Fibroblast of lung (primary cell): Measurements from ENCODE around the gene PICALM. TPM values are rescaled to one million over a fixed set of nuclear protein-coding genes. Genes with fewer than 3 reads are reported as not detected.
A peak's percentile ranks its signal among the peaks of the same experiment; 100 is the strongest.

Experiments
- DNase-seq, 2 donors: peaks; one replicate each; pipeline versions ENCODE4 v3.0.0 to v3.0.0-alpha.2; 2010; ENCODE audit warnings: low read depth in 2 of 2
- H2AFZ ChIP-seq: 2 replicates; pipeline ENCODE4 v1.5.1; 2012; ENCODE audit warnings: low read length, control low read depth, inconsistent platforms
- H3K27ac ChIP-seq: 2 replicates; pipeline ENCODE4 v1.5.1; 2011; ENCODE audit warnings: low read length, control low read depth; ENCODE audit not compliant: insufficient read depth
- H3K27me3 ChIP-seq: 2 replicates; pipeline ENCODE4 v1.5.1; 2011; ENCODE audit warnings: mild to moderate bottlenecking, low read length; ENCODE audit not compliant: control insufficient read depth, insufficient read depth
- H3K36me3 ChIP-seq: 2 replicates; pipeline ENCODE4 v1.5.1; 2011; ENCODE audit warnings: low read length; ENCODE audit not compliant: control insufficient read depth, insufficient read depth
- H3K4me1 ChIP-seq: 2 replicates; pipeline ENCODE4 v1.5.1; 2011; ENCODE audit warnings: low read length; ENCODE audit not compliant: control insufficient read depth, insufficient read depth; ENCODE audit errors: extremely low read depth
- H3K4me2 ChIP-seq: 2 replicates; pipeline ENCODE4 v1.5.1; 2011; ENCODE audit warnings: low read length, control low read depth; ENCODE audit not compliant: insufficient read depth; ENCODE audit errors: extremely low read depth
- H3K4me3 ChIP-seq, 4 experiments: fragments of 200-600 bp in 1 of 4; sonication (generic) in 1 of 4; replicated peaks in 1 of 4; 2 replicates each; pipeline ENCODE4 v1.5.1; 2011 to 2016; ENCODE audit warnings: low read length in 4 of 4, low read depth in 3 of 4, mild to moderate bottlenecking in 3 of 4, control low read depth in 2 of 4, inconsistent platforms in 1 of 4, mixed read lengths in 1 of 4; ENCODE audit not compliant: insufficient read depth in 1 of 4; ENCODE audit errors: control extremely low read depth in 1 of 4
- H3K79me2 ChIP-seq: 2 replicates; pipeline ENCODE4 v1.5.1; 2012; ENCODE audit warnings: mild to moderate bottlenecking, low read length, inconsistent platforms; ENCODE audit not compliant: control insufficient read depth, insufficient read depth
- H3K9ac ChIP-seq: 2 replicates; pipeline ENCODE4 v1.5.1; 2011; ENCODE audit warnings: mild to moderate bottlenecking, low read length, control low read depth; ENCODE audit not compliant: insufficient read depth
- H3K9me3 ChIP-seq: 2 replicates; pipeline ENCODE4 v1.5.1; 2012; ENCODE audit warnings: low read depth, low read length; ENCODE audit not compliant: control insufficient read depth, insufficient read depth
- H4K20me1 ChIP-seq: 2 replicates; pipeline ENCODE4 v1.5.1; 2011; ENCODE audit warnings: low read length; ENCODE audit not compliant: control insufficient read depth, insufficient read depth; ENCODE audit errors: extremely low read depth
- EZH2 ChIP-seq: IDR thresholded peaks from 2 replicates; pipeline ENCODE4 v1.5.1; 2012; ENCODE audit warnings: low read length, control low read depth, mild to moderate bottlenecking; ENCODE audit errors: missing control alignments
- polyA plus RNA-seq, 2 donors: library from polyadenylated mRNA; depleted of rRNA in 1 of 2; stranded (reverse) in 1 of 2; unstranded in 1 of 2; fragments of >200 nt; gene quantifications; 2 replicates each; pipeline ENCODE4 v1.2.1, GENCODE V29; 2011 to 2012; ENCODE audit warnings: missing spikeins in 1 of 2
- total RNA-seq: library from RNA; depleted of rRNA; stranded (reverse); fragments of >200 nt; gene quantifications from 2 replicates; pipeline ENCODE4 v1.2.1, GENCODE V29; 2014
- TF ChIP-seq, protein P1 (sequence below), 2 donors: IDR thresholded peaks in 1 of 2; conservative IDR thresholded peaks in 1 of 2; 1 replicate in 1 of 2; 2 replicates in 1 of 2; pipeline ENCODE4 v1.5.1; 2011 to 2012; ENCODE audit warnings: low read length in 2 of 2, control low read depth in 1 of 2, inconsistent platforms in 1 of 2, low read depth in 1 of 2, mild to moderate bottlenecking in 1 of 2

The PICALM gene
- total and polyA plus RNA-seq, 2 donors (not counting 1 experiment from before 2014, with no cell fraction given), result 291 to 322 TPM

DNA sequence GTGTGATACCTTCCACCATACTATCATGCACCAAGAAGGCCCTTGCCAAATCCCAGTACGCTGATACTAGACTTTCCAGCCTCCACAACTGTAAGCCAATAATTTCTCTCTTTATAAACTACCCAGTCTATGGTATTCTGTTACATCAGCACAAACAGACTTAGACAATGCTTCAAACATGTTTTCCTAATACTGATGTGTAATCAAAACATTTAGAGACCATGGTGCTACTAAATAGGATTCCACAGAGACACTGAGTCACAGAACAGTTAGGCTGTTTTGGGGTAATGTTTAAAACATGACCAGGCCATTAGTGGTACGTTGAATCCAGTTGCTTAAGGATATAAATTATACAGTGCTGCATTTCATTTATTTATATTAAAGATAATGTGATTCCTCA lies 103.7 kb downstream of the PICALM start:
- peak; percentile 43 to 50 for DNase-seq
- peaks cover 14% of the 10 kb centered on the region for H3K79me2 ChIP-seq
- peaks cover 3% of the 10 kb centered on the region for H3K36me3 ChIP-seq

DNA sequence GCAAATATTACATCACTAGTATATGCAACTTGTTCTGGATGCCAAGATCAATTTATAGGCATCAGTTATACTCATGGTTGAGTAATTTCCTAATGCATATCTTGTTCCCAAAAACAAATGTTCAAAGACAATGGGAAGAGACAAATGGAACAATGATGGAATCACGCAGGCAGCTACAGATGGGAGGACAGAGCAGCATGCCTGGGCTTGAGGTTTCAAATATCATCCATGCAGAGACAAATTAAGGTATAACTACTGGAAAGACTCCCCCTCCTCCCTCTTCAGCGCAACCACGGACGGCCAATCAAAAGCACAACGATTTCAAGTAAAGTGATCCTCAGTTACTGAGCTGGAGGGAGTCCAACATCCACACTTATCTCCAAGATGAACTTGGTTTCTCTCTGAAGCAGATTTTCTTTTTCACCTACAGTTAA lies 106.9 kb downstream of the PICALM start:
- H2AFZ ChIP-seq, result no peak overlapping the region
- H3K4me1 ChIP-seq, result no peaks in the 10 kb centered on the region
- H3K36me3 ChIP-seq, result peaks cover 5% of the 10 kb centered on the region
- H3K9me3 ChIP-seq, result no peaks in the 10 kb centered on the region
- H3K79me2 ChIP-seq, result peaks cover 5% of the 10 kb centered on the region
- TF ChIP-seq, protein P1, sequence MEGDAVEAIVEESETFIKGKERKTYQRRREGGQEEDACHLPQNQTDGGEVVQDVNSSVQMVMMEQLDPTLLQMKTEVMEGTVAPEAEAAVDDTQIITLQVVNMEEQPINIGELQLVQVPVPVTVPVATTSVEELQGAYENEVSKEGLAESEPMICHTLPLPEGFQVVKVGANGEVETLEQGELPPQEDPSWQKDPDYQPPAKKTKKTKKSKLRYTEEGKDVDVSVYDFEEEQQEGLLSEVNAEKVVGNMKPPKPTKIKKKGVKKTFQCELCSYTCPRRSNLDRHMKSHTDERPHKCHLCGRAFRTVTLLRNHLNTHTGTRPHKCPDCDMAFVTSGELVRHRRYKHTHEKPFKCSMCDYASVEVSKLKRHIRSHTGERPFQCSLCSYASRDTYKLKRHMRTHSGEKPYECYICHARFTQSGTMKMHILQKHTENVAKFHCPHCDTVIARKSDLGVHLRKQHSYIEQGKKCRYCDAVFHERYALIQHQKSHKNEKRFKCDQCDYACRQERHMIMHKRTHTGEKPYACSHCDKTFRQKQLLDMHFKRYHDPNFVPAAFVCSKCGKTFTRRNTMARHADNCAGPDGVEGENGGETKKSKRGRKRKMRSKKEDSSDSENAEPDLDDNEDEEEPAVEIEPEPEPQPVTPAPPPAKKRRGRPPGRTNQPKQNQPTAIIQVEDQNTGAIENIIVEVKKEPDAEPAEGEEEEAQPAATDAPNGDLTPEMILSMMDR (conservative IDR thresholded peaks at IDR 0.05 in 1 of 2, IDR thresholded peaks at IDR 0.05 in 1 of 2; ENCODE audit: low read depth in 1 of 2, low read length in 2 of 2), result no peak
- no peak for TF ChIP-seq EZH2
- H3K27ac ChIP-seq, result no peak overlapping the region
- H4K20me1 ChIP-seq, result peaks cover 2% of the 10 kb centered on the region
- no peak overlapping the region for H3K4me3 ChIP-seq
- peak; percentile 40 to 82 for DNase-seq
- H3K4me2 ChIP-seq, result no peak overlapping the region
- H3K27me3 ChIP-seq, result no peaks in the 10 kb centered on the region
- no peak overlapping the region for H3K9ac ChIP-seq

More for the DNA sequence above, 103.7 kb downstream of the PICALM start:
- Histone ChIP-seq H3K4me3 (no peak overlapping the region), H3K27me3 (no peaks in the 10 kb centered on the region), H3K4me2 (no peak overlapping the region), H3K27ac (no peak overlapping the region), H4K20me1 (peaks cover 4% of the 10 kb centered on the region), H3K9ac (no peak overlapping the region), H3K4me1 (no peaks in the 10 kb centered on the region), H2AFZ (no peak overlapping the region), H3K9me3 (no peaks in the 10 kb centered on the region)
- TF ChIP-seq, protein P1 (conservative IDR thresholded peaks at IDR 0.05 in 1 of 2, IDR thresholded peaks at IDR 0.05 in 1 of 2; ENCODE audit: low read depth in 1 of 2, low read length in 2 of 2), result no peak
- no peak for TF ChIP-seq EZH2

DNA sequence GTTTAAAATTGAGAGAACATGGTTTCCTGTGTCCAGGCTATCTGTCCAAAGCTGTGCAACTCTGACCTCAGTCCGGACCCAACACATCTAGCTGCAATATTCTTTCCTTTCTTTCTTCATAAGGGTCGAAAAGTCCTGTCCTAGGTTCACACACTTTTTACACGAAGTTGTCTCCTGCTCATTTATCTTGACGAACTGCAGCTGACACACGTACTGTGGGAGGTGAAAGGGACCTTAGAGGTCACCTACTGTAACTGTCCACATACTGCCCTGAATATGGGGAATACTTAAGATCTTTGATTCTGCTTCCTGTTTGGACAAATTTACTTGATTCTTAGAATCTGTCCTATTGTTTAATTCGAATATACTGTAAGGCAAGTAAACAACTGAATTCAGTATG lies 107.8 kb downstream of the PICALM start:
- no peak overlapping the region for H3K27ac ChIP-seq
- H4K20me1 ChIP-seq, result peaks cover 2% of the 10 kb centered on the region
- no peak overlapping the region for H3K9ac ChIP-seq
- peaks cover 3% of the 10 kb centered on the region for H3K4me1 ChIP-seq
- TF ChIP-seq, protein P1 (conservative IDR thresholded peaks at IDR 0.05 in 1 of 2, IDR thresholded peaks at IDR 0.05 in 1 of 2; ENCODE audit: low read depth in 1 of 2, low read length in 2 of 2), result no peak
- TF ChIP-seq EZH2, result no peak
- no peak overlapping the region for H3K4me2 ChIP-seq
- H3K79me2 ChIP-seq, result peaks cover 4% of the 10 kb centered on the region
- H2AFZ ChIP-seq, result no peak overlapping the region
- no peak overlapping the region for H3K4me3 ChIP-seq
- H3K27me3 ChIP-seq, result no peaks in the 10 kb centered on the region
- no peak for DNase-seq
- peaks cover 7% of the 10 kb centered on the region for H3K36me3 ChIP-seq
- no peaks in the 10 kb centered on the region for H3K9me3 ChIP-seq
